ENCODE results near the gene LDLRAD4.

- no peak for TF ChIP-seq CTCF (IDR thresholded peaks at IDR 0.05; ENCODE audit: insufficient read depth, low read length)
- TF ChIP-seq POLR2AphosphoS5 (IDR thresholded peaks at IDR 0.05; ENCODE audit: low read depth) = no peak
Observed at GRCh38 chr18:13357289-13357688, 138.7 kb downstream of the LDLRAD4 start.

All from HL-60 (cell line).